HepG2 (cell line): ENCODE data around the gene LIFR. TPM values are rescaled to one million over a fixed set of nuclear protein-coding genes. Genes with fewer than 3 reads are reported as not detected.

Experiments
- ARHGAP35 ChIP-seq: sonication (generic); formaldehyde crosslinking; IDR thresholded peaks from 2 replicates; pipeline ENCODE4 v1.9.0; 2022; ENCODE audit warnings: mild to moderate bottlenecking, inconsistent platforms, moderate library complexity, missing genetic modification reagents, borderline replicate concordance
- ATF7 ChIP-seq, 2 experiments: fragments of 450-650 bp in 1 of 2; sonication (generic) in 1 of 2; formaldehyde crosslinking in 1 of 2; IDR thresholded peaks; 2 replicates each; pipeline versions ENCODE4 v1.4.0 to v1.6.1; 2016 to 2020; ENCODE audit warnings: antibody characterized with exemption in 1 of 2, mild to moderate bottlenecking in 1 of 2, missing genetic modification reagents in 1 of 2
- DBP ChIP-seq: sonication (generic); formaldehyde crosslinking; IDR thresholded peaks from 2 replicates; pipeline ENCODE4 v1.4.0; 2020; ENCODE audit warnings: missing genetic modification reagents; ENCODE audit errors: not compliant biosample characterization
- GABPB1 ChIP-seq: IDR thresholded peaks from 2 replicates; pipeline ENCODE4 v1.6.1; 2016; ENCODE audit warnings: mild to moderate bottlenecking, missing genetic modification reagents, moderate library complexity, missing compliant biosample characterization
- HOXA5 ChIP-seq: sonication (generic); formaldehyde crosslinking; IDR thresholded peaks from 2 replicates; pipeline ENCODE4 v1.4.0; 2020; ENCODE audit warnings: missing genetic modification reagents
- KDM5A ChIP-seq: fragments of 200-600 bp; sonication (generic); IDR thresholded peaks from 2 replicates; pipeline ENCODE4 v1.7.0; 2018; ENCODE audit warnings: antibody characterized with exemption, mild to moderate bottlenecking, low read length, borderline replicate concordance
- NPAS2 ChIP-seq: sonication (generic); formaldehyde crosslinking; IDR thresholded peaks from 2 replicates; pipeline ENCODE4 v1.8.0; 2022; ENCODE audit warnings: mild to moderate bottlenecking, missing genetic modification reagents, borderline replicate concordance
- NR2F6 ChIP-seq, 2 experiments: IDR thresholded peaks; 2 replicates each; pipeline ENCODE4 v1.6.1; 2016; ENCODE audit warnings: antibody characterized with exemption in 1 of 2, mild to moderate bottlenecking in 1 of 2
- PLSCR1 ChIP-seq: sonication (generic); formaldehyde crosslinking; IDR thresholded peaks from 2 replicates; pipeline ENCODE4 v1.5.0; 2020; ENCODE audit warnings: missing genetic modification reagents, mild to moderate bottlenecking, borderline replicate concordance
- PRDM15 ChIP-seq: sonication (generic); formaldehyde crosslinking; IDR thresholded peaks from 2 replicates; pipeline ENCODE4 v1.4.0; 2020; ENCODE audit warnings: missing genetic modification reagents
- RARA ChIP-seq: IDR thresholded peaks from 2 replicates; pipeline ENCODE4 v1.6.1; 2016; ENCODE audit warnings: missing genetic modification reagents, missing compliant biosample characterization
- SP4 ChIP-seq: sonication (generic); formaldehyde crosslinking; IDR thresholded peaks from 2 replicates; pipeline ENCODE4 v1.8.1; 2023; ENCODE audit warnings: mild to moderate bottlenecking, missing genetic modification reagents
- THAP9 ChIP-seq: sonication (generic); formaldehyde crosslinking; IDR thresholded peaks from 2 replicates; pipeline ENCODE4; 2020; ENCODE audit warnings: missing genetic modification reagents, mild to moderate bottlenecking, borderline replicate concordance
- ZNF329 ChIP-seq: sonication (generic); formaldehyde crosslinking; IDR thresholded peaks from 2 replicates; pipeline ENCODE4 v1.9.0; 2021; ENCODE audit warnings: low read depth, mild to moderate bottlenecking, missing genetic modification reagents
- ZNF382 ChIP-seq: sonication (generic); formaldehyde crosslinking; IDR thresholded peaks from 2 replicates; pipeline ENCODE4 v1.5.0; 2020; ENCODE audit warnings: missing genetic modification reagents, mild to moderate bottlenecking, borderline replicate concordance
- ZNF552 ChIP-seq: sonication (generic); formaldehyde crosslinking; IDR thresholded peaks from 2 replicates; pipeline ENCODE4 v1.9.0; 2022; ENCODE audit warnings: missing genetic modification reagents, mild to moderate bottlenecking, borderline replicate concordance
- ZNF607 ChIP-seq: sonication (generic); formaldehyde crosslinking; IDR thresholded peaks from 2 replicates; pipeline ENCODE4 v1.5.1; 2020; ENCODE audit warnings: missing genetic modification reagents, mild to moderate bottlenecking, borderline replicate concordance
- ZNF629 ChIP-seq: sonication (generic); formaldehyde crosslinking; conservative IDR thresholded peaks from 2 replicates; pipeline ENCODE4 v1.5.0; 2020; ENCODE audit warnings: missing genetic modification reagents
- ZNF75D ChIP-seq: sonication (generic); formaldehyde crosslinking; IDR thresholded peaks from 2 replicates; pipeline ENCODE4 v1.8.1; 2023; ENCODE audit warnings: missing genetic modification reagents, mild to moderate bottlenecking, borderline replicate concordance
- ZNF768 ChIP-seq: sonication (generic); formaldehyde crosslinking; IDR thresholded peaks from 2 replicates; pipeline ENCODE4 v1.4.0; 2020; ENCODE audit warnings: missing genetic modification reagents
- ZNF839 ChIP-seq: sonication (generic); formaldehyde crosslinking; IDR thresholded peaks from 2 replicates; pipeline ENCODE4 v1.4.0; 2020; ENCODE audit warnings: missing genetic modification reagents, mild to moderate bottlenecking, borderline replicate concordance
- ZNF841 ChIP-seq: sonication (generic); formaldehyde crosslinking; IDR thresholded peaks from 2 replicates; pipeline ENCODE4 v1.8.1; 2023; ENCODE audit warnings: missing genetic modification reagents, borderline replicate concordance
- polyA plus RNA-seq, 8 experiments: library from polyadenylated mRNA; depleted of rRNA in 3 of 8; stranded (reverse) in 7 of 8; unstranded in 1 of 8; fragments of >200 nt; fragmentation: Illumina TruSeq in 4 of 8; extraction: Trizol in 4 of 8; gene quantifications; 2 replicates each; pipeline versions ENCODE4 v1.2.1 to v1.2.3, GENCODE V29; 2011 to 2016; ENCODE audit warnings: low read depth in 4 of 8, missing spikeins in 1 of 8, mixed read lengths in 1 of 8; ENCODE audit not compliant: insufficient read depth in 1 of 8
- total RNA-seq, 5 experiments: library from RNA; depleted of rRNA; stranded (reverse); fragments of >200 nt; fragmentation: Illumina TruSeq; extraction: Trizol; gene quantifications; 2 replicates each; pipeline ENCODE4 v1.2.3, GENCODE V29; 2016; ENCODE audit warnings: low read depth in 1 of 5

LIFR gene
- total and polyA plus RNA-seq, 2 of the 13 experiments (the other 11 are each of a cell fraction or from before 2014, with no cell fraction given) = 6.3 to 25.2 TPM

- TF ChIP-seq ATF7 (IDR thresholded peaks at IDR 0.05) (no peak), ATF7 (CRISPR knock-in tag; IDR thresholded peaks at IDR 0.05) (no peak), ZNF629 (CRISPR knock-in tag) (peak; percentile 36), ZNF768 (CRISPR knock-in tag) (no peak), NPAS2 (no peak), KDM5A (no peak), ZNF329 (CRISPR knock-in tag) (no peak), ZNF552 (CRISPR knock-in tag) (no peak), NR2F6 (IDR thresholded peaks at IDR 0.05) (peak; percentile 90), NR2F6 (CRISPR knock-in tag; IDR thresholded peaks at IDR 0.05) (peak; percentile 89), ZNF841 (CRISPR knock-in tag) (no peak), SP4 (CRISPR knock-in tag) (no peak), THAP9 (CRISPR knock-in tag) (no peak), ZNF839 (no peak), HOXA5 (CRISPR knock-in tag) (peak; percentile 63; the same call in 1 of the 2 replicates), PRDM15 (no peak), GABPB1 (peak; percentile 37; the same call in 1 of the 2 replicates), DBP (CRISPR knock-in tag) (no peak), PLSCR1 (no peak), ZNF382 (CRISPR knock-in tag) (no peak), RARA (CRISPR knock-in tag) (peak; percentile 73), ZNF607 (CRISPR knock-in tag) (no peak), ARHGAP35 (CRISPR knock-in tag) (no peak), ZNF75D (CRISPR knock-in tag) (no peak)
Observed at GRCh38 chr5:38528162-38528703, 28.2 kb downstream of the LIFR start (continued).
